GM23248 (cell line): Measurements from ENCODE around the gene CNTNAP5.

Experiments used
- EZH2 ChIP-seq: fragments of 200-600 bp; sonication (generic); IDR thresholded peaks from 2 replicates; pipeline ENCODE4 v1.6.1; 2018; ENCODE audit warnings: antibody characterized with exemption, mild to moderate bottlenecking; ENCODE audit not compliant: insufficient read depth, poor library complexity, severe bottlenecking
- EZH2phosphoT487 ChIP-seq: fragments of 200-600 bp; sonication (generic); IDR thresholded peaks from 2 replicates; pipeline ENCODE4 v1.6.1; 2018; ENCODE audit warnings: antibody characterized with exemption, moderate library complexity, mild to moderate bottlenecking, low read depth; ENCODE audit not compliant: insufficient read depth

GRCh38 chr2:124713969-124714368 lies 688.9 kb downstream of the CNTNAP5 start:
- TF ChIP-seq EZH2 (no peak), EZH2phosphoT487 (no peak)
